ENCODE results near the gene SAFB2.

SAFB2 gene

GRCh38 chr19:5627395-5627904 is 4.9 kb upstream of the SAFB2 start:
- DNase-seq (ENCODE audit: low read depth), result peak; percentile 23
- no peak for TF ChIP-seq CTCF (conservative IDR thresholded peaks at IDR 0.05; ENCODE audit: low read depth, low read length)
- no peak overlapping the region for H3K4me3 ChIP-seq (ENCODE audit: low read length)

GRCh38 chr19:5625641-5626040 is 3.1 kb upstream of the SAFB2 start:
- no peak for TF ChIP-seq CTCF (conservative IDR thresholded peaks at IDR 0.05; ENCODE audit: low read depth, low read length)
- H3K4me3 ChIP-seq (ENCODE audit: low read length), result no peak overlapping the region
- DNase-seq (ENCODE audit: low read depth), result no peak

GRCh38 chr19:5624741-5625278 is 2.2 kb upstream of the SAFB2 start:
- peak overlapping the region; percentile 99 for H3K4me3 ChIP-seq (ENCODE audit: low read length)
- DNase-seq (ENCODE audit: low read depth), result no peak
- TF ChIP-seq CTCF (conservative IDR thresholded peaks at IDR 0.05; ENCODE audit: low read depth, low read length), result no peak

DNA sequence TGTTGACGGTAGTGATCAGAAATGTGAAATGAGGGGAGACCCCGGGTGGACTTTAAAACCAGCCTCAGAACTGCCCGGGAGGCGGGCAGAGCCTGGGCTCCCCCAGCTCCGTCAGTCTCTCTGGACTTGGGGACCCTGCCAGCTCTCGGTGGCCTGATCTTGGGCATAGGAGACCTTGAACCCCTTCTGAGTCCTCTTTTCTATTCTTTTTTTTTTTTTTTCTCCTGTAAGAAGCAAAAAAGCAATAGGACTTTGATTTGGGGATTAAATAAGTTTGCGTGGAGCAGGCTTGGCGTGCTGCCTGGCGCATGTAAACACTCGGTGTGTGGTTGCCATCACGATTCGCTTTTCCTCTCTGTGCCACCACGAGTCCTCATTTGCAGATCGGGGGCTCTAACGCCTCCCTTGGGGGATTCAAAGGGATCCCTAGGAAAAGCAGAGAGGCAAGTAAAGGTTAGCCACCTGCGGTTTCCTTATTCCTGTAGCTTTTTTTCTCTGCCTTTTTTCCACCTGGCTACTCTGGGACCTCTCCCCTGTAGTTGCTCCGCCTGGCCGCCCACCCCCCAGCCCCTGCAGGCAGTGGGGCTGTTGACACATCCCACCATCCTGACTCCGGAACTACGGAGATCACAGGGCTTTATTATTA is 1.6 kb upstream of the SAFB2 start:
- peak overlapping the region; percentile 99 for H3K4me3 ChIP-seq (ENCODE audit: low read length)
- peak; percentile 33 for DNase-seq (ENCODE audit: low read depth)
- TF ChIP-seq CTCF (conservative IDR thresholded peaks at IDR 0.05; ENCODE audit: low read depth, low read length), result no peak

GRCh38 chr19:5623397-5624017 is 931 bp upstream of the SAFB2 start:
- TF ChIP-seq CTCF (conservative IDR thresholded peaks at IDR 0.05; ENCODE audit: low read depth, low read length), result no peak
- H3K4me3 ChIP-seq (ENCODE audit: low read length), result peak overlapping the region; percentile 99
- DNase-seq (ENCODE audit: low read depth), result no peak

DNA sequence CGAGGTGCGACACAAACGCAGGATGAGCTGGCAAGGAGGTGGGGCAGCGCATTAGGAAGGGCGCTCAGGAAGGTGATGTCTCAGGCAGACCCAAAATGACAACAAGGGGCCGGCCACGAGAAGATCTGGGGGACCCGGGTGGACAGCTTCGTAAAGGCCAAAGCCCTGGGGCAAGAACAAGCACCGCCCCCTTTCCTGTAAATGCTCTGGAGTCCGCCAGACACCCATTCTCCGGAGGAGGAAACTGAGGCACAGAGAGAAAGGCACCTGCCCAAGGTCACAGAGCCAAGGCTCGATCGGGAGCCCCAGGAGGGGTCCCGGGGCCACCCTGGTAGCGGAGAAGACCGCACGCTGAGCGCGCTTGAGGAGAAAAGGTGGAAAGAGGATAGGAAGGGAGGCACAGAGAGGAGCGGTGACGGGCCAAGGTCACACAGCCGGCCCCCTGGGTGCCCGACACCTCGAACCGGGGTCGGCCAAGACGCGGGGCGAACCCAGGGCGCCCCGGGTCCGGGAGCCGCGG is 571 bp downstream of the SAFB2 start:
- no peak for DNase-seq (ENCODE audit: low read depth)
- TF ChIP-seq CTCF (conservative IDR thresholded peaks at IDR 0.05; ENCODE audit: low read depth, low read length), result no peak

More for the DNA sequence above, 571 bp downstream of the SAFB2 start:
- peak overlapping the region; percentile 99 for H3K4me3 ChIP-seq (ENCODE audit: low read length)

All from retinal pigment epithelial cell (primary cell).